Astrocyte (in vitro differentiated cells and primary cell): ENCODE results near the gene FLRT1. TPM values are rescaled to one million over a fixed set of nuclear protein-coding genes. Genes with fewer than 3 reads are reported as not detected.

ENCODE experiments used
- DNase-seq: peaks from one replicate; pipeline ENCODE4 v3.0.0-alpha.2; 2010; ENCODE audit warnings: low read depth
- FAIRE-seq: peaks from 2 replicates; lab custom pipeline; 2011; peaks lifted over from hg19 to GRCh38; lab: Jason Lieb, UNC
- H2AFZ ChIP-seq: 2 replicates; pipeline ENCODE4 v1.6.0; 2012; ENCODE audit warnings: low read depth, low read length, inconsistent platforms
- H3K27ac ChIP-seq: 2 replicates; pipeline ENCODE4 v1.5.1; 2011; ENCODE audit warnings: low read depth, low read length, inconsistent platforms
- H3K27me3 ChIP-seq: 2 replicates; pipeline ENCODE4 v1.6.0; 2011; ENCODE audit warnings: low read length, inconsistent platforms; ENCODE audit not compliant: insufficient read depth
- H3K36me3 ChIP-seq: 2 replicates; pipeline ENCODE4 v1.5.1; 2011; ENCODE audit warnings: low read length, inconsistent platforms; ENCODE audit not compliant: insufficient read depth
- H3K4me1 ChIP-seq: 2 replicates; pipeline ENCODE4 v1.5.1; 2011; ENCODE audit warnings: low read length, inconsistent platforms; ENCODE audit not compliant: insufficient read depth
- H3K4me2 ChIP-seq: 2 replicates; pipeline ENCODE4 v1.6.0; 2012; ENCODE audit warnings: low read length, inconsistent platforms
- H3K4me3 ChIP-seq: 2 replicates; pipeline ENCODE4 v1.5.1; 2011; ENCODE audit warnings: low read depth, mild to moderate bottlenecking, low read length, inconsistent platforms; ENCODE audit not compliant: insufficient read depth
- H3K79me2 ChIP-seq: 2 replicates; pipeline ENCODE4 v1.6.0; 2012; ENCODE audit warnings: mild to moderate bottlenecking, low read length, inconsistent platforms; ENCODE audit not compliant: insufficient read depth
- H3K9ac ChIP-seq: 2 replicates; pipeline ENCODE4 v1.6.0; 2012; ENCODE audit warnings: mild to moderate bottlenecking, low read length, inconsistent platforms
- H3K9me3 ChIP-seq: 2 replicates; pipeline ENCODE4 v1.5.1; 2012; ENCODE audit warnings: low read depth, mild to moderate bottlenecking, low read length, inconsistent platforms; ENCODE audit not compliant: insufficient read depth
- H4K20me1 ChIP-seq: 2 replicates; pipeline ENCODE4 v1.6.0; 2012; ENCODE audit warnings: low read length, inconsistent platforms; ENCODE audit not compliant: insufficient read depth
- H3K27ac Mint-ChIP-seq: one replicate; pipeline ENCODE4 v1.8.0; 2021; ENCODE audit warnings: mild to moderate bottlenecking, mixed read lengths; ENCODE audit not compliant: unreplicated experiment
- H3K27me3 Mint-ChIP-seq: one replicate; pipeline ENCODE4 v1.8.0; 2021; ENCODE audit warnings: low read depth, mixed read lengths; ENCODE audit not compliant: unreplicated experiment
- H3K36me3 Mint-ChIP-seq: one replicate; pipeline ENCODE4 v1.8.0; 2021; ENCODE audit warnings: low read depth, mixed read lengths; ENCODE audit not compliant: unreplicated experiment
- H3K4me1 Mint-ChIP-seq: one replicate; pipeline ENCODE4 v1.8.0; 2021; ENCODE audit warnings: low read depth, mixed read lengths; ENCODE audit not compliant: unreplicated experiment
- H3K4me3 Mint-ChIP-seq: one replicate; pipeline ENCODE4 v1.8.0; 2021; ENCODE audit warnings: mild to moderate bottlenecking, moderate library complexity, mixed read lengths; ENCODE audit not compliant: unreplicated experiment
- H3K9me3 Mint-ChIP-seq: one replicate; pipeline ENCODE4 v1.8.0; 2021; ENCODE audit warnings: mild to moderate bottlenecking, mixed read lengths; ENCODE audit not compliant: unreplicated experiment
- EZH2 ChIP-seq: IDR thresholded peaks from 2 replicates; pipeline ENCODE4 v1.6.1; 2012; ENCODE audit warnings: mild to moderate bottlenecking, low read length, inconsistent platforms; ENCODE audit not compliant: insufficient read depth
- total RNA-seq: library from RNA; stranded (reverse); gene quantifications from 2 replicates; pipeline ENCODE4 v1.2.1, GENCODE V29; 2021
- TF ChIP-seq, protein P1 (sequence below): IDR thresholded peaks from 2 replicates; pipeline ENCODE4 v1.5.1; 2011; ENCODE audit warnings: low read depth, mild to moderate bottlenecking, inconsistent platforms, low read length, moderate library complexity; ENCODE audit not compliant: insufficient read depth

FLRT1 gene
- total RNA-seq, 1 donor from 2014 or later, result 0.20 TPM

DNA sequence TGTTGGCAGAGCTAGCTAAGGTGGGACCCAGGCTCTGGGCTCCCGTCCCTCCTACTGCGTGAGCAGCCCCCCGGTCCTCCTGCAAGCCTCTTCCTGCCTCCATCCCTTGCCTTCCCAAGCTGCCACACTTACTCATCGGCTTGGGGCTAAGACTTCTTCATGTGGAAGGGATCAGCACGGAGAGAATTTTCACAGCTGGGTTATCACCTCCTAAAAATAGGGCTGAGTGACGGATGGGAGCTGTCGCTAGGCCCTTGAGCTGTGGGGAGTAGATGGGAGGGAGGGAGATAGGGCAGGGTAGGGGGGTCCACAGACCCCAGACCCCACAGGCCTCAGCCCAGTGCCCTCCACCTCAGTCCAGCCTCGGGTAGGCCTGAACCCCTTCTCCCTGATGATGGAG lies 41.0 kb downstream of the FLRT1 start:
- Mint-ChIP-seq H3K36me3 (no peaks in the 10 kb centered on the region), H3K9me3 (no peaks in the 10 kb centered on the region), H3K4me1 (no peaks in the 10 kb centered on the region), H3K4me3 (no peak overlapping the region), H3K27ac (no peak overlapping the region), H3K27me3 (peaks cover 65% of the 10 kb centered on the region)
- Histone ChIP-seq H2AFZ (no peak overlapping the region), H3K9me3 (no peaks in the 10 kb centered on the region), H3K4me2 (no peak overlapping the region), H4K20me1 (peaks cover 36% of the 10 kb centered on the region), H3K27me3 (peaks cover 21% of the 10 kb centered on the region), H3K9ac (no peak overlapping the region), H3K27ac (no peak overlapping the region), H3K36me3 (no peaks in the 10 kb centered on the region), H3K4me1 (no peaks in the 10 kb centered on the region), H3K4me3 (no peak overlapping the region), H3K79me2 (no peaks in the 10 kb centered on the region)
- TF ChIP-seq, protein P1, sequence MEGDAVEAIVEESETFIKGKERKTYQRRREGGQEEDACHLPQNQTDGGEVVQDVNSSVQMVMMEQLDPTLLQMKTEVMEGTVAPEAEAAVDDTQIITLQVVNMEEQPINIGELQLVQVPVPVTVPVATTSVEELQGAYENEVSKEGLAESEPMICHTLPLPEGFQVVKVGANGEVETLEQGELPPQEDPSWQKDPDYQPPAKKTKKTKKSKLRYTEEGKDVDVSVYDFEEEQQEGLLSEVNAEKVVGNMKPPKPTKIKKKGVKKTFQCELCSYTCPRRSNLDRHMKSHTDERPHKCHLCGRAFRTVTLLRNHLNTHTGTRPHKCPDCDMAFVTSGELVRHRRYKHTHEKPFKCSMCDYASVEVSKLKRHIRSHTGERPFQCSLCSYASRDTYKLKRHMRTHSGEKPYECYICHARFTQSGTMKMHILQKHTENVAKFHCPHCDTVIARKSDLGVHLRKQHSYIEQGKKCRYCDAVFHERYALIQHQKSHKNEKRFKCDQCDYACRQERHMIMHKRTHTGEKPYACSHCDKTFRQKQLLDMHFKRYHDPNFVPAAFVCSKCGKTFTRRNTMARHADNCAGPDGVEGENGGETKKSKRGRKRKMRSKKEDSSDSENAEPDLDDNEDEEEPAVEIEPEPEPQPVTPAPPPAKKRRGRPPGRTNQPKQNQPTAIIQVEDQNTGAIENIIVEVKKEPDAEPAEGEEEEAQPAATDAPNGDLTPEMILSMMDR, result no peak
- TF ChIP-seq EZH2, result no peak
- DNase-seq (no peak), FAIRE-seq (no peak)

DNA sequence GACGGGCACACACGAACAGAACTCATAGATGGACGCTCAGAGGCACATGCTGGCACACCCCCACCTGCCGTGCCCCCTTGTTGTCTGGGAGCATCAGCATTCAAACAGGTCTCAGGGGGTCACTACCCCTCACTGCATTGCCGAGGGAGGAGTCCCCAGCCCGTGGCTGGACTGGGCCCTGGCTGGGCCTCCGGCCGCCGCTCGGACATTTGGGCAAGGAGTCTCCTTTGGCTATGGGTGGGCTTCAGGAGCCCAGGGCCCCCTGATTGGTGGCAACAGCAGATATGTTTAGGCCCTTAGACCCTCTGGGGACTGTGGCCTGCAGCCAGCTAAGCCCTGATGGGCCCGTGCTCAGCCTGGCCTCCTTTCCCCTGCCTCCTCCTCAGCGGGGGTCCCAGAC lies 41.9 kb downstream of the FLRT1 start:
- Mint-ChIP-seq H3K4me1 (no peaks in the 10 kb centered on the region), H3K4me3 (no peak overlapping the region), H3K9me3 (no peaks in the 10 kb centered on the region), H3K27ac (no peak overlapping the region), H3K36me3 (no peaks in the 10 kb centered on the region), H3K27me3 (peaks cover 70% of the 10 kb centered on the region)
- H3K4me3 ChIP-seq, result no peak overlapping the region
- H3K79me2 ChIP-seq, result no peaks in the 10 kb centered on the region
- DNase-seq (no peak), FAIRE-seq (no peak)
- no peak overlapping the region for H2AFZ ChIP-seq
- no peak overlapping the region for H3K9ac ChIP-seq
- TF ChIP-seq, protein P1, result no peak
- TF ChIP-seq EZH2, result no peak
- no peak overlapping the region for H3K27ac ChIP-seq
- peaks cover 22% of the 10 kb centered on the region for H3K27me3 ChIP-seq
- no peaks in the 10 kb centered on the region for H3K9me3 ChIP-seq
- H3K4me1 ChIP-seq, result no peaks in the 10 kb centered on the region
- H3K36me3 ChIP-seq, result no peaks in the 10 kb centered on the region
- peaks cover 36% of the 10 kb centered on the region for H4K20me1 ChIP-seq
- H3K4me2 ChIP-seq, result no peak overlapping the region

DNA sequence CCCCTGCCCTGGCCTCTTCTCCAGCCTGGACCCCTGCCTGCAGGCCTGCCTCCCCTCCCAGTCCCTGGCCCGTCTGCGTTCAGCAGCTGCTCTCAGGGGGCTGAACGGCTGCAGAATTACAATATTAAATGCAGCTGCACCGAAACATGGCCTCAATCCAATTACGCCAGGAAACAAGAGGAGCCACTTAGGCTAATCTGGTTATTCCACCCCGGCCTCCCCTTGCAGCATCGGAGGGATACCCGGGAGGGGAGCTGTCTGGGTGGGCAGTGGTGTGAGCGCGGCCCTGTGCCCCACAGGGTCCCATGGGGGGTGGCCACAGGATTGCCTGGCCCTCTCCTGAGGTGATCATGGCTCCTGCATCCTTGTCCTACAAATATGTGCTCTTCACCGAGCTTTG lies 42.6 kb downstream of the FLRT1 start:
- FAIRE-seq (no peak), DNase-seq (no peak)
- H3K4me1 ChIP-seq, result no peaks in the 10 kb centered on the region
- no peaks in the 10 kb centered on the region for H3K4me1 Mint-ChIP-seq
- H3K79me2 ChIP-seq, result no peaks in the 10 kb centered on the region
- H4K20me1 ChIP-seq, result peaks cover 36% of the 10 kb centered on the region
- H3K4me3 ChIP-seq, result no peak overlapping the region
- H3K36me3 ChIP-seq, result no peaks in the 10 kb centered on the region
- no peak overlapping the region for H3K4me2 ChIP-seq
- peaks cover 21% of the 10 kb centered on the region for H3K27me3 ChIP-seq
- H3K27me3 Mint-ChIP-seq, result peaks cover 70% of the 10 kb centered on the region
- no peaks in the 10 kb centered on the region for H3K9me3 ChIP-seq
- H3K36me3 Mint-ChIP-seq, result peaks cover 2% of the 10 kb centered on the region
- no peak overlapping the region for H3K27ac ChIP-seq
- no peak overlapping the region for H3K9ac ChIP-seq
- no peak for TF ChIP-seq EZH2
- TF ChIP-seq, protein P1, result no peak
- H3K4me3 Mint-ChIP-seq, result no peak overlapping the region
- no peak overlapping the region for H2AFZ ChIP-seq
- H3K9me3 Mint-ChIP-seq, result no peaks in the 10 kb centered on the region
- no peak overlapping the region for H3K27ac Mint-ChIP-seq
